ENCODE results near the gene CTDP1.

CTDP1 gene

GRCh38 chr18:79779700-79780190, 100.1 kb downstream of the CTDP1 start:
- no peaks in the 10 kb centered on the region for H3K9me3 ChIP-seq (ENCODE audit: control insufficient read depth, insufficient read depth, low read depth, low read length)
- no peak for TF ChIP-seq ZBTB49 (tag by site-specific recombination; IDR thresholded peaks at IDR 0.05; ENCODE audit: low read depth)
- TF ChIP-seq ZNF19 (tag by site-specific recombination; IDR thresholded peaks at IDR 0.05; ENCODE audit: low read depth): no peak
- no peak for TF ChIP-seq IKZF3 (tag by site-specific recombination; IDR thresholded peaks at IDR 0.05)
- TF ChIP-seq BCL6B (tag by site-specific recombination; IDR thresholded peaks at IDR 0.05): no peak
- no peak for TF ChIP-seq GLI4 (tag by site-specific recombination; IDR thresholded peaks at IDR 0.05)
- no peak for TF ChIP-seq EGR2 (tag by site-specific recombination; IDR thresholded peaks at IDR 0.05; ENCODE audit: low read depth)
- no peak for TF ChIP-seq ZEB2 (tag by site-specific recombination; IDR thresholded peaks at IDR 0.05)
- TF ChIP-seq KLF9 (tag by site-specific recombination; IDR thresholded peaks at IDR 0.05; ENCODE audit: low read depth): no peak
- H3K4me3 ChIP-seq (ENCODE audit: low read depth, low read length): no peak overlapping the region
- ChIA-PET POLR2A (no interaction called here), CTCF (no interaction called here)
- no peaks in the 10 kb centered on the region for H3K4me1 ChIP-seq (ENCODE audit: control insufficient read depth, insufficient read depth, low read length)
- H3K36me3 ChIP-seq (ENCODE audit: control insufficient read depth in 2 of 2, insufficient read depth in 1 of 2, low read length in 2 of 2): no peaks in the 10 kb centered on the region
- no peak overlapping the region for H3K27ac ChIP-seq (ENCODE audit: extremely low read depth, low read depth, low read length)

- H3K36me3 ChIP-seq (ENCODE audit: control insufficient read depth in 2 of 2, insufficient read depth in 1 of 2, low read length in 2 of 2): no peaks in the 10 kb centered on the region
- no peak overlapping the region for H3K27ac ChIP-seq (ENCODE audit: extremely low read depth, low read depth, low read length)
- TF ChIP-seq CTCF (tag by site-specific recombination; IDR thresholded peaks at IDR 0.05): no peak
- TF ChIP-seq ZNF707 (tag by site-specific recombination; IDR thresholded peaks at IDR 0.05): no peak
- TF ChIP-seq ZNF292 (tag by site-specific recombination; IDR thresholded peaks at IDR 0.05; ENCODE audit: borderline replicate concordance, low read depth): no peak
- TF ChIP-seq TSHZ1 (tag by site-specific recombination; IDR thresholded peaks at IDR 0.05; ENCODE audit: borderline replicate concordance): no peak
- no peak for TF ChIP-seq KLF9 (tag by site-specific recombination; IDR thresholded peaks at IDR 0.05; ENCODE audit: low read depth)
- TF ChIP-seq ZFP37 (tag by site-specific recombination; IDR thresholded peaks at IDR 0.05): no peak
- no peak for TF ChIP-seq ZNF175 (tag by site-specific recombination; IDR thresholded peaks at IDR 0.05)
- TF ChIP-seq ZNF140 (tag by site-specific recombination; IDR thresholded peaks at IDR 0.05): no peak
- TF ChIP-seq TRIM28 (IDR thresholded peaks at IDR 0.05; ENCODE audit: borderline replicate concordance, low read length): no peak
- no peak for TF ChIP-seq ZNF623 (tag by site-specific recombination; IDR thresholded peaks at IDR 0.05)
- no peak for TF ChIP-seq HOXC10 (CRISPR knock-in tag; IDR thresholded peaks at IDR 0.05)
- TF ChIP-seq ZNF266 (tag by site-specific recombination; IDR thresholded peaks at IDR 0.05; ENCODE audit: low read depth): no peak
- TF ChIP-seq PRDM4 (tag by site-specific recombination; IDR thresholded peaks at IDR 0.05): no peak
- TF ChIP-seq ZNF10 (tag by site-specific recombination; IDR thresholded peaks at IDR 0.05): no peak
- no peak for TF ChIP-seq ZNF394 (tag by site-specific recombination; IDR thresholded peaks at IDR 0.05; ENCODE audit: borderline replicate concordance)
- TF ChIP-seq ZNF792 (tag by site-specific recombination; IDR thresholded peaks at IDR 0.05): no peak
- no peak for TF ChIP-seq ZNF37A (tag by site-specific recombination; IDR thresholded peaks at IDR 0.05)
- no peaks in the 10 kb centered on the region for H3K9me3 ChIP-seq (ENCODE audit: control insufficient read depth, insufficient read depth, low read depth, low read length)
- H3K4me1 ChIP-seq (ENCODE audit: control insufficient read depth, insufficient read depth, low read length): no peaks in the 10 kb centered on the region
- ChIA-PET POLR2A (no interaction called here), CTCF (no interaction called here)
- no peak overlapping the region for H3K4me3 ChIP-seq (ENCODE audit: low read depth, low read length)
These were observed 100.9 kb downstream of the CTDP1 start for GRCh38 chr18:79780547-79780946.

Data from HEK293 (cell line).